ENCODE measurements around the gene CDH20. TPM values are rescaled to one million over a fixed set of nuclear protein-coding genes. Genes with fewer than 3 reads are reported as not detected.
A peak's percentile ranks its signal among the peaks of the same experiment; 100 is the strongest.

Gene CDH20
- total RNA-seq, 2 experiments from 2014 or later: not detected

DNA sequence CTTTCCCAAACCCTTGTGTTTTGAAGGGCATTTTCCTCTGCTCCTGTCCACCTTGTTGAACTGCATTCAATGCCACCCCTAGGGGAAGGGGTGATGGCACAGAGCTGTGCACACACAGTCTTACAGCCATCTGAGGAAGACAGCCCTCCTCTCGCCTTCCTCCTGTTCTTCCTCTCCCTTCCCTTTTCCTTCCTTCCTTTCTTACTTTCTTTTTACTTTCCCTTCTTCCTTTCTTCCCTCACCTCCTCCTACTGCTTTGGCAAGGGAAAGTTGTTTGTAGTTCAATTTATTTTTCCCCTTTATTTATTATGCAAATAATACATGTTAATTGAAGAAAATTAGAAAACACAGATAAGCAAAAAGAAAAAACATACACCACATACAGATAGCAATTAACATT is 99.4 kb downstream of the CDH20 start:
- no peaks in the 10 kb centered on the region for H4K20me1 ChIP-seq (ENCODE audit: insufficient read depth, low read length)
- CTCF ChIA-PET (ENCODE audit: unreplicated experiment): no interaction called here
- H3K4me1 ChIP-seq (ENCODE audit: insufficient read depth, low read length, poor library complexity, severe bottlenecking): no peaks in the 10 kb centered on the region
- no peak overlapping the region for H3K4me2 ChIP-seq (ENCODE audit: low read length)
- no peaks in the 10 kb centered on the region for H3K79me2 ChIP-seq (ENCODE audit: insufficient read depth, low read depth, low read length)
- H3K27ac ChIP-seq (ENCODE audit: low read depth, low read length, poor library complexity, severe bottlenecking): no peak overlapping the region
- no TSS peak for BruUV-seq (replicated peaks)
- no peak overlapping the region for H3K4me3 ChIP-seq (ENCODE audit: low read depth, low read length, poor library complexity, severe bottlenecking)
- no peaks in the 10 kb centered on the region for H3K36me3 ChIP-seq (ENCODE audit: insufficient read depth, low read length)
- POLR2A ChIA-PET: no interaction called here
- H3K9me2 ChIP-seq (ENCODE audit: insufficient read depth, low read length): no peaks in the 10 kb centered on the region
- intact Hi-C loops (cut with micrococcal nuclease; ENCODE audit: unreplicated experiment): no loop called here
- TF ChIP-seq EZH2phosphoT487 (IDR thresholded peaks at IDR 0.05; ENCODE audit: borderline replicate concordance, low read depth, low read length) (no peak), CTCF (conservative IDR thresholded peaks at IDR 0.05; ENCODE audit: low read length) (no peak)
- H2AFZ ChIP-seq (ENCODE audit: low read length): no peak overlapping the region
- H3K9me3 ChIP-seq (ENCODE audit: low read length): no peaks in the 10 kb centered on the region
- DNase-seq (ENCODE audit: low spot score): no peak

GRCh38 chr18:61435064-61435652 is 101.9 kb downstream of the CDH20 start:
- DNase-seq (ENCODE audit: low spot score): peak; percentile 25
- H4K20me1 ChIP-seq (ENCODE audit: insufficient read depth, low read length): no peaks in the 10 kb centered on the region
- no peak overlapping the region for H3K4me3 ChIP-seq (ENCODE audit: low read depth, low read length, poor library complexity, severe bottlenecking)
- POLR2A ChIA-PET: no interaction called here
- no peak overlapping the region for H2AFZ ChIP-seq (ENCODE audit: low read length)
- H3K4me1 ChIP-seq (ENCODE audit: insufficient read depth, low read length, poor library complexity, severe bottlenecking): no peaks in the 10 kb centered on the region
- no peaks in the 10 kb centered on the region for H3K9me2 ChIP-seq (ENCODE audit: insufficient read depth, low read length)
- H3K36me3 ChIP-seq (ENCODE audit: insufficient read depth, low read length): no peaks in the 10 kb centered on the region
- CTCF ChIA-PET (ENCODE audit: unreplicated experiment): no interaction called here
- H3K4me2 ChIP-seq (ENCODE audit: low read length): no peak overlapping the region
- no peaks in the 10 kb centered on the region for H3K79me2 ChIP-seq (ENCODE audit: insufficient read depth, low read depth, low read length)
- TF ChIP-seq EZH2phosphoT487 (IDR thresholded peaks at IDR 0.05; ENCODE audit: borderline replicate concordance, low read depth, low read length) (no peak), CTCF (conservative IDR thresholded peaks at IDR 0.05; ENCODE audit: low read length) (peak; percentile 72)
- H3K9me3 ChIP-seq (ENCODE audit: low read length): no peaks in the 10 kb centered on the region
- no TSS peak for BruUV-seq (replicated peaks)
- no peak overlapping the region for H3K27ac ChIP-seq (ENCODE audit: low read depth, low read length, poor library complexity, severe bottlenecking)
- intact Hi-C loops (cut with micrococcal nuclease; ENCODE audit: unreplicated experiment): no loop called here

GRCh38 chr18:61443081-61443725 is 110.0 kb downstream of the CDH20 start:
- no peak for TF ChIP-seq EZH2phosphoT487 (IDR thresholded peaks at IDR 0.05; ENCODE audit: borderline replicate concordance, low read depth, low read length)
- TF ChIP-seq CTCF (conservative IDR thresholded peaks at IDR 0.05; ENCODE audit: low read length): no peak
- CTCF ChIA-PET (ENCODE audit: unreplicated experiment): no interaction called here
- H3K4me3 ChIP-seq (ENCODE audit: low read depth, low read length, poor library complexity, severe bottlenecking): no peak overlapping the region
- no TSS peak for BruUV-seq (replicated peaks)
- no peak overlapping the region for H3K4me2 ChIP-seq (ENCODE audit: low read length)
- H3K36me3 ChIP-seq (ENCODE audit: insufficient read depth, low read length): no peaks in the 10 kb centered on the region
- no peak for DNase-seq (ENCODE audit: low spot score)
- POLR2A ChIA-PET: interaction anchor here (0.6 kb wide), 1 partner anchor 28 kb away, joined by 3 read pairs; no protein-coding TSS in a partner anchor
- H3K79me2 ChIP-seq (ENCODE audit: insufficient read depth, low read depth, low read length): no peaks in the 10 kb centered on the region
- intact Hi-C loops (cut with micrococcal nuclease; ENCODE audit: unreplicated experiment): no loop called here
- no peak overlapping the region for H2AFZ ChIP-seq (ENCODE audit: low read length)
- no peaks in the 10 kb centered on the region for H3K9me2 ChIP-seq (ENCODE audit: insufficient read depth, low read length)
- no peaks in the 10 kb centered on the region for H3K9me3 ChIP-seq (ENCODE audit: low read length)
- H3K4me1 ChIP-seq (ENCODE audit: insufficient read depth, low read length, poor library complexity, severe bottlenecking): no peaks in the 10 kb centered on the region
- no peaks in the 10 kb centered on the region for H4K20me1 ChIP-seq (ENCODE audit: insufficient read depth, low read length)
- no peak overlapping the region for H3K27ac ChIP-seq (ENCODE audit: low read depth, low read length, poor library complexity, severe bottlenecking)
